ENCODE measurements around the gene HERC6.
"Not testable (repeated sequence)": the region's sequence is repeated elsewhere in the genome, so short reads cannot be mapped to it uniquely, and the experiment has no call there.

GRCh38 chr4:88348761-88349160 lies 29.9 kb upstream of the HERC6 start:
- TF ChIP-seq, protein P1, sequence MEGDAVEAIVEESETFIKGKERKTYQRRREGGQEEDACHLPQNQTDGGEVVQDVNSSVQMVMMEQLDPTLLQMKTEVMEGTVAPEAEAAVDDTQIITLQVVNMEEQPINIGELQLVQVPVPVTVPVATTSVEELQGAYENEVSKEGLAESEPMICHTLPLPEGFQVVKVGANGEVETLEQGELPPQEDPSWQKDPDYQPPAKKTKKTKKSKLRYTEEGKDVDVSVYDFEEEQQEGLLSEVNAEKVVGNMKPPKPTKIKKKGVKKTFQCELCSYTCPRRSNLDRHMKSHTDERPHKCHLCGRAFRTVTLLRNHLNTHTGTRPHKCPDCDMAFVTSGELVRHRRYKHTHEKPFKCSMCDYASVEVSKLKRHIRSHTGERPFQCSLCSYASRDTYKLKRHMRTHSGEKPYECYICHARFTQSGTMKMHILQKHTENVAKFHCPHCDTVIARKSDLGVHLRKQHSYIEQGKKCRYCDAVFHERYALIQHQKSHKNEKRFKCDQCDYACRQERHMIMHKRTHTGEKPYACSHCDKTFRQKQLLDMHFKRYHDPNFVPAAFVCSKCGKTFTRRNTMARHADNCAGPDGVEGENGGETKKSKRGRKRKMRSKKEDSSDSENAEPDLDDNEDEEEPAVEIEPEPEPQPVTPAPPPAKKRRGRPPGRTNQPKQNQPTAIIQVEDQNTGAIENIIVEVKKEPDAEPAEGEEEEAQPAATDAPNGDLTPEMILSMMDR (conservative IDR thresholded peaks at IDR 0.05): not testable (repeated sequence)
- TF ChIP-seq ZFX (IDR thresholded peaks at IDR 0.05): not testable (repeated sequence)

Measured in C4-2B (cell line).